Lower leg skin (tissue), 3 donors: ENCODE data around the gene UBFD1.

ENCODE experiments used
- CTCF ChIP-seq, 3 donors: fragments of 450-650 bp; IDR thresholded peaks; one replicate each; pipeline ENCODE4 v1.5.1; 2016; ENCODE audit warnings: antibody characterized with exemption in 3 of 3, mild to moderate bottlenecking in 3 of 3, moderate library complexity in 2 of 3
- POLR2A ChIP-seq, 2 donors: fragments of 450-650 bp; IDR thresholded peaks; one replicate each; pipeline ENCODE4 v1.6.1; 2016 to 2017; ENCODE audit warnings: antibody characterized with exemption in 2 of 2, mild to moderate bottlenecking in 1 of 2, moderate library complexity in 1 of 2

- TF ChIP-seq POLR2A (IDR thresholded peaks at IDR 0.05) (no peak), CTCF (IDR thresholded peaks at IDR 0.05) (no peak)
Observed at GRCh38 chr16:23562505-23562904, 5.0 kb downstream of the UBFD1 start.
